NCI-H1092 treated with DMSO at 0.1 percent for 48 hours (cell line): ENCODE results near the gene OR8D2.
"Not testable (repeated sequence)": the region's sequence is repeated elsewhere in the genome, so short reads cannot be mapped to it uniquely, and the experiment has no call there.

Experiments used
- DNase-seq: peaks from one replicate; lab custom pipeline; 2025; lab: John Stamatoyannopoulos, UW

OR8D2 gene

DNA sequence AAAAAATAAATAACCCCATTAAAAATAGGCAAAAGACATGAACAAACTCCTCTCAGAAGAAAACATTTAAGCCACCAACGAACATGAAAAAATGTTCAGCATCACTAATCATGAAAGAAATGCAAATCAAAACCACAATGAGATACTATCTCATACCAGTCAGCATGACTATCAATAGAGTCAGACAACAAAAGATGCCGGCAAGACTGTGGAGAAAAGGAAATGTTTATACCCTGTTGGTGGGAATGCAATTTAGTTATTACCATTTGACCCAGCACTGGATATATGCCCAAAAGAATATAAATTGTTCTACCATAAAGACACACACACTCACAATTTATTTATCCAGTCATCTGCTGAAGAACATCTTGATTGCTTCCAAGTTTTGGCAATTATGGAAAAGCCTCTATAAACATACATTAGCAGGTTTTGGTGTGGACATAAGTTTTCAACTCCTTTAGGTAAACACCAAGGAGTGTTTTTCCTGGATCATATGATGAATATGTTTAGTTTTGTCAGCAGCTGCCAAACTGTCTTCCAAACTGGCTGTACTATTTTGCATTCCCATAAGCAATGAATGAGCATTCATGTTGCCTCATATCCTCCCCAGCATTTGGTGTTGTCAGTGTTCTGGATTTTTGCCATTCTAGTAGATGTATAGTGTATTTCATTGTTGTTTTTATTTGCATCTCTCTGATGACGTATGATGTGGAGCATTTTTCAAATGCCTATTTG lies 34.2 kb downstream of the OR8D2 start:
- DNase-seq = no peak

DNA sequence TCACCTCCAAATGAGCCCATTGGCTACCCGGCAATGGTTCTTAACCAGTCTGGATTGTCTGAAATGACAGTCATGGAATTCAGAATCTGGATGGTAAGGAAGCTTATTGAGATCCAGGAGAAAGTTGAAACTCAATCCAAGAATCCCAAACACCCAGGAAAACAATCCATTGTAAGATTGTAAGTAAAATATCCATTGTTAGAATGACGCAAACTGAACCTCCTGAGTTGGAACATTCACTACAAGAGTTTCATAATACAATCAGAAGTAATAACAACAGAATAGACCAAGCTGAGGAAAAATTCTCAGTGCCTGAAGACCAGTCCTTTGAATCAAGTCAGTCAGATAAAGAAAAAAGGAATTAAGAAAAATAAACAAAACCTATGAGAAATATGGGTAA lies 41.7 kb downstream of the OR8D2 start:
- DNase-seq = no peak

DNA sequence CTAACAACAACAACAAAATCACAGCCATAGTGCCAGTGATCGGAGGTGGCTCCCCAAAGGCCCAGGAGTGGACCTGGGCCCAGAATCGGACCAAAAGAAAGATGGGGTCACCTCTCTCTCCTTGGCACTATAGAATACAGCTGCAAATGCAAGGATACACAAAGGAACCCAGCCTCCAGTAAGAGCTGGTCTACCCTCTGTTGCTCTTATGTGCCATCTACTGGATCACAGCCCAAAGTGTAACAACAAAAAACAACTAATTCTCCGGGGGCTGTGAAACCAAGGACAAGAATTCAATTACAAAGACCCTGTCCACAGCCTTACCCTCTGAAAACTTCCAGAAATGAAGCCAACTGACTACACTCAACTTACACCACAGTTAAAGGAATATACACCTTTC lies 42.2 kb downstream of the OR8D2 start:
- DNase-seq = no peak

DNA sequence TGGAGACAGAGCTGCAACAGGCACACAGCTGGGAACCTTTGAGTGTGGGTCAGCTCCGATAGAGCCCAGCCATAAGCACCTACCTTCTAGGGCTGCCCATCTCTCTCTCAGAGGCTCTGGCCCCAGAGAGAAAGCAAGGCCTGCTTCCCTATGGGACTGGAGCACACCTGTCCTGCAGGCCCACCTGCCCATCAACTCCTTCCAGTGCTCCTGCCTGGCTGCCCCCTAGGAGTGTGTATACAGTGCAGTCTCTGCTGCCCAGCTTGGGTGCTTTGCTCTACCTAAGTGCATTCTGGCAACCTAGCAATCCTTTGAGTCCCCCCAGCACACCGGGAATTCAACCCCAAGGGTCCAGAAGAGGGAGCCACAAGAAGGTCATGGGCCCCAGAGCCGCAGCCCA lies 42.8 kb downstream of the OR8D2 start:
- DNase-seq = no peak

DNA sequence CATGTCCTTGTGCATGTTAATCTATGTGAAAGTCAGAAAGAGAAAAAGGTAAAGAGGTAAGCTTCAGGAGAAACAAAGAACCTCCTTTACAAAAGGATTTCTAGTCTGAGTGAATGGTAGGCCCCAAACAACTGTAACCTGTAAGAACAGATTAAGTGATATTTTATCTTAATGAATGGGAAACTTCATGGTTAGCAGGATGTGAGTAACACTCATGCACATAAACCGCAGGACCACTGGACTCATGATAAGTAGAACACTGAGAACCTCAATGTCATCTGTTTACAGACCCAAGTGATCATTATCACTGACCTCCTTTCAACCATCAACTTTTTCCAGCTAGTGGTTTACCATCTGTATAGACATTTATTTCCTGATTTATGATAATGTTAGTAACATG lies 43.9 kb downstream of the OR8D2 start:
- DNase-seq = no peak

DNA sequence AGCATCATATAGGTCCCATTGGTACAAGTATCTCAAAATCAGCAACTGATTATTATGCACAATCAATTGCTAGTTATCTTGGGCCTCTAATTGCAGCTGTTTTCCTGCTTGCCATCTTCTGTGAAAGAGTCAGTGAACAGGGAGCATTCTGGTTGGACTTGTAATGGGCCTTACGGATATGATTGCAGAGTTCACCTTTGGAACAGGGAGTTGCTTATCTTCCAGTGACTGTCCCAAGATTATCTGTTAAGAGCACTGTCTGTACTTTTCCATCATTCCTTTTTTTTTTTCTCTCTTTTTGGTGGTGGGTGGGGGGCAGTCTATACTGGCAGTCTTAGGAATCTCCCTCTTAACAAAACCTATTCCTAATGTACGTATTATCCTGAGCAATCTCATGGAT lies 46.0 kb downstream of the OR8D2 start:
- no peak for DNase-seq

DNA sequence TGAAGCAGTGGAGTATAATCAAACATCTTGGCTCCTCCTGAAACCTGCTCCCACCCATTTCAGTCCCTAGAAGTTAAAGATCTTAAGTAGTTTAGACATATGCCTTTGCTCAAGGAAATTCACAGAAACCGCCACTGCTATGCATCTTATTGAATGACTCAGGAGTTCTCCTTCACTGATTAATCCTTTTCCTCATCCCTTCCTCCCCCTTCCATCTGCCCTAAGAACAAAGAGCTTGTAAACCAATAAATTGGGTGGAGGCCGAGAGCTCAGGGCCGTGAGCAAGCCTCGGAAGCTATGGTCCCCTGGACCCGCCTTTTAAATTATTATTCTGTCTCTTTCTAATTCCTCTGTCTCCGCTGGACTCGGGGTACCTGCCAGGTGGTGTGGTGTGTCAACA lies 49.1 kb downstream of the OR8D2 start:
- DNase-seq = not testable (repeated sequence)
